Esophagus muscularis mucosa (tissue), 4 donors: Measurements from ENCODE around the gene GUCY2D. TPM values are rescaled to one million over a fixed set of nuclear protein-coding genes. Genes with fewer than 3 reads are reported as not detected.

Experiments used
- DNase-seq: peaks from one replicate; pipeline ENCODE4 v3.0.0-alpha.2; 2017; ENCODE audit errors: extremely low spot score
- H3K27ac ChIP-seq, 4 donors: fragments of 200-600 bp; sonication (generic); replicated peaks in 1 of 4; 1 replicate in 3 of 4; 2 replicates in 1 of 4; pipeline ENCODE4 v1.5.1; 2016 to 2019; ENCODE audit warnings: mild to moderate bottlenecking in 1 of 4
- H3K27me3 ChIP-seq, 4 donors: fragments of 200-600 bp; sonication (generic); one replicate each; pipeline versions ENCODE4 v1.5.1 to v1.6.0; 2016 to 2019
- H3K36me3 ChIP-seq, 4 donors: fragments of 200-600 bp; sonication (generic); one replicate each; pipeline ENCODE4 v1.5.1; 2016 to 2019
- H3K4me1 ChIP-seq, 4 donors: fragments of 200-600 bp; sonication (generic); one replicate each; pipeline ENCODE4 v1.5.1; 2016 to 2019
- H3K4me3 ChIP-seq, 4 donors: fragments of 200-600 bp; sonication (generic); 1 replicate in 2 of 4; 2 replicates in 2 of 4; pipeline ENCODE4 v1.5.1; 2016 to 2019; ENCODE audit warnings: mild to moderate bottlenecking in 4 of 4, moderate library complexity in 1 of 4
- H3K9me3 ChIP-seq, 4 donors: fragments of 200-600 bp; sonication (generic); 1 replicate in 3 of 4; 2 replicates in 1 of 4; pipeline ENCODE4 v1.5.1; 2016 to 2019
- EP300 ChIP-seq: sonication (generic); formaldehyde crosslinking; IDR thresholded peaks from one replicate; pipeline ENCODE4 v1.6.1; 2017; ENCODE audit warnings: antibody characterized with exemption
- POLR2A ChIP-seq: fragments of 450-650 bp; IDR thresholded peaks from one replicate; pipeline ENCODE4 v1.6.1; 2017; ENCODE audit warnings: antibody characterized with exemption, moderate library complexity, mild to moderate bottlenecking, low read depth
- POLR2AphosphoS5 ChIP-seq, 2 donors: sonication (generic); formaldehyde crosslinking; IDR thresholded peaks; one replicate each; pipeline ENCODE4 v1.6.1; 2017; ENCODE audit warnings: antibody characterized with exemption in 2 of 2
- WGBS: methylation state at CpG from one replicate; pipeline ENCODE4 v1.1.5; 2018; 5-methylcytosine and 5-hydroxymethylcytosine counted together
- intact Hi-C: fragments of 100-400 bp; cut with DNase I; formaldehyde crosslinking; loops from one replicate; pipeline ENCODE4 v1.15.1; 2023
- total RNA-seq, 4 donors: library from RNA; depleted of rRNA; stranded (reverse); fragments of >200 nt; gene quantifications; one replicate each; pipeline versions ENCODE4 v1.1.0 to v1.2.1, GENCODE V29; 2016
- TF ChIP-seq, protein P1 (sequence below), 3 experiments: fragments of 200-600 bp in 2 of 3; fragments of 450-650 bp in 1 of 3; sonication (generic) in 2 of 3; IDR thresholded peaks; one replicate each; pipeline ENCODE4 v1.5.1; 2017 to 2019; ENCODE audit warnings: antibody characterized with exemption in 3 of 3, mild to moderate bottlenecking in 2 of 3, moderate library complexity in 1 of 3

GUCY2D gene
- total RNA-seq, 4 donors from 2014 or later, result 1.1 TPM; not detected in 3

DNA sequence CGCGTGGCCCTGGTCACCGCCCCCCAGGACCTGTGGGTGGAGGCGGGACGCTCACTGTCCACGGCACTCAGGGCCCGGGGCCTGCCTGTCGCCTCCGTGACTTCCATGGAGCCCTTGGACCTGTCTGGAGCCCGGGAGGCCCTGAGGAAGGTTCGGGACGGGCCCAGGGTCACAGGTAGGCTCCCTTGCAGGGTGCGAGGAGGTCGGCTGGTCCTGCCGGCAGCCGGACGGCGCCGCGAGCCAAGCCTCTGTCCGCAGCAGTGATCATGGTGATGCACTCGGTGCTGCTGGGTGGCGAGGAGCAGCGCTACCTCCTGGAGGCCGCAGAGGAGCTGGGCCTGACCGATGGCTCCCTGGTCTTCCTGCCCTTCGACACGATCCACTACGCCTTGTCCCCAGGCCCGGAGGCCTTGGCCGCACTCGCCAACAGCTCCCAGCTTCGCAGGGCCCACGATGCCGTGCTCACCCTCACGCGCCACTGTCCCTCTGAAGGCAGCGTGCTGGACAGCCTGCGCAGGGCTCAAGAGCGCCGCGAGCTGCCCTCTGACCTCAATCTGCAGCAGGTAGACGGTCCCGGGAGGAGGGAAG lies 1.3 kb downstream of the GUCY2D start:
- 76% methylated on average over 29 of the region's 44 CpGs for WGBS
- no peak for DNase-seq
- H3K4me3 ChIP-seq, result peak overlapping the region; percentile 37 to 44 (median 40)

DNA sequence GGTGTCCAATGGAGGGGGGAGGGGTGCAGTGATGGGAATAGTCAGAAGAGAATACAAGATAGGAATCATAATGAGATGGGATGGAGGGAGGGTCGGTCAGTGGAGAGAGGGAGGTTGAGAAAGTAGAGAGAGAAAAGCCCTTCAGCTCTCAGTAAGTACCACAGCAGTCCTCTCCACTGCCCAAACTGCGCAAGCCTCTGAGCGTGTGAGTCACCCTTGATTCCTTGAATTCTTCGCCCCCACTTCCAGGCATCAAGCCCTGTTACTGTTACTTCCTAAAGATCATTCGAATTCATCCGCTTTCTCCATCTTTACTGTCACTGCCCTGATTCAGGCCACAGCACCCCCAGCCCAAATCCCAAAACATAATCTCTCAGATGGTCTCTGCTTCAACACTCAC lies 2.5 kb downstream of the GUCY2D start:
- H3K4me1 ChIP-seq, result peaks cover 12 to 20% (median 15%) of the 10 kb centered on the region in 4 donors

More for the DNA sequence above, 1.3 kb downstream of the GUCY2D start:
- TF ChIP-seq EP300, result no peak
- no peak for TF ChIP-seq POLR2AphosphoS5 (IDR thresholded peaks at IDR 0.05)
- TF ChIP-seq, protein P1, sequence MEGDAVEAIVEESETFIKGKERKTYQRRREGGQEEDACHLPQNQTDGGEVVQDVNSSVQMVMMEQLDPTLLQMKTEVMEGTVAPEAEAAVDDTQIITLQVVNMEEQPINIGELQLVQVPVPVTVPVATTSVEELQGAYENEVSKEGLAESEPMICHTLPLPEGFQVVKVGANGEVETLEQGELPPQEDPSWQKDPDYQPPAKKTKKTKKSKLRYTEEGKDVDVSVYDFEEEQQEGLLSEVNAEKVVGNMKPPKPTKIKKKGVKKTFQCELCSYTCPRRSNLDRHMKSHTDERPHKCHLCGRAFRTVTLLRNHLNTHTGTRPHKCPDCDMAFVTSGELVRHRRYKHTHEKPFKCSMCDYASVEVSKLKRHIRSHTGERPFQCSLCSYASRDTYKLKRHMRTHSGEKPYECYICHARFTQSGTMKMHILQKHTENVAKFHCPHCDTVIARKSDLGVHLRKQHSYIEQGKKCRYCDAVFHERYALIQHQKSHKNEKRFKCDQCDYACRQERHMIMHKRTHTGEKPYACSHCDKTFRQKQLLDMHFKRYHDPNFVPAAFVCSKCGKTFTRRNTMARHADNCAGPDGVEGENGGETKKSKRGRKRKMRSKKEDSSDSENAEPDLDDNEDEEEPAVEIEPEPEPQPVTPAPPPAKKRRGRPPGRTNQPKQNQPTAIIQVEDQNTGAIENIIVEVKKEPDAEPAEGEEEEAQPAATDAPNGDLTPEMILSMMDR (IDR thresholded peaks at IDR 0.05), result no peak
- no peak for TF ChIP-seq POLR2A
- no peaks in the 10 kb centered on the region for H3K9me3 ChIP-seq
- no peak overlapping the region for H3K27ac ChIP-seq
- intact Hi-C loops, result no loop called here
- peaks cover 12 to 20% (median 15%) of the 10 kb centered on the region in 4 donors for H3K4me1 ChIP-seq
- H3K27me3 ChIP-seq, result peaks cover 13 to 78% (median 21%) of the 10 kb centered on the region in 4 donors
- H3K36me3 ChIP-seq, result no peaks in the 10 kb centered on the region

DNA sequence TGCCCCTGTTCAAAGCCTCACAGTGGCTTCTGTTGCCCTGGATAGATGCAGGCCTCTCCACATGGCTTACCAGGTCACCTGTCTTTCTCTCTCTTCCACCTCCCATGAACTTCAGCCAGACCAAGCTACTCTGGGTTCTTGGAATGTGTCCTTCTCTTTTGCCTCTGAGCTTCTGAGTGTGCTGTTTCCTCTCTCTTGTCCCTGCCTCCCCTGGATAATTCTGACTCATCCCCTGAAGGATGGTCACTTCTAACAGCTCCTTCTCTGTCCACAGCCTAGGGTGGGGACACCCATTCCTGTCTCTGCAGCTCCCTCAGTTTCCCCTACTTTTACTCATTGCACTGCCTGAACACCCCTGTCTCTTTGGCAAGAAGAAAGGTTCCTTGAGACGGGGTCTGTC lies 2.9 kb downstream of the GUCY2D start:
- Histone ChIP-seq H3K27ac (no peak overlapping the region), H3K4me3 (no peak overlapping the region), H3K36me3 (no peaks in the 10 kb centered on the region), H3K27me3 (peaks cover 13 to 72% (median 21%) of the 10 kb centered on the region in 4 donors), H3K4me1 (peaks cover 12 to 20% (median 15%) of the 10 kb centered on the region in 4 donors), H3K9me3 (no peaks in the 10 kb centered on the region)
- TF ChIP-seq EP300 (no peak), POLR2AphosphoS5 (IDR thresholded peaks at IDR 0.05) (no peak), POLR2A (no peak)
- TF ChIP-seq, protein P1 (IDR thresholded peaks at IDR 0.05), result no peak
- intact Hi-C loops, result no loop called here
- 70% methylated on average over 1 of the region's 1 CpG for WGBS
- DNase-seq, result no peak

More for the DNA sequence above, 2.5 kb downstream of the GUCY2D start:
- TF ChIP-seq POLR2AphosphoS5 (IDR thresholded peaks at IDR 0.05), result no peak
- TF ChIP-seq POLR2A, result no peak
- TF ChIP-seq, protein P1 (IDR thresholded peaks at IDR 0.05), result no peak
- no peak for TF ChIP-seq EP300
- intact Hi-C loops, result no loop called here
- Histone ChIP-seq H3K27ac (no peak overlapping the region), H3K36me3 (no peaks in the 10 kb centered on the region), H3K4me3 (no peak overlapping the region), H3K27me3 (peaks cover 13 to 73% (median 21%) of the 10 kb centered on the region in 4 donors), H3K9me3 (no peaks in the 10 kb centered on the region)
- DNase-seq, result no peak
- WGBS, result 94% methylated on average over 6 of the region's 6 CpGs

DNA sequence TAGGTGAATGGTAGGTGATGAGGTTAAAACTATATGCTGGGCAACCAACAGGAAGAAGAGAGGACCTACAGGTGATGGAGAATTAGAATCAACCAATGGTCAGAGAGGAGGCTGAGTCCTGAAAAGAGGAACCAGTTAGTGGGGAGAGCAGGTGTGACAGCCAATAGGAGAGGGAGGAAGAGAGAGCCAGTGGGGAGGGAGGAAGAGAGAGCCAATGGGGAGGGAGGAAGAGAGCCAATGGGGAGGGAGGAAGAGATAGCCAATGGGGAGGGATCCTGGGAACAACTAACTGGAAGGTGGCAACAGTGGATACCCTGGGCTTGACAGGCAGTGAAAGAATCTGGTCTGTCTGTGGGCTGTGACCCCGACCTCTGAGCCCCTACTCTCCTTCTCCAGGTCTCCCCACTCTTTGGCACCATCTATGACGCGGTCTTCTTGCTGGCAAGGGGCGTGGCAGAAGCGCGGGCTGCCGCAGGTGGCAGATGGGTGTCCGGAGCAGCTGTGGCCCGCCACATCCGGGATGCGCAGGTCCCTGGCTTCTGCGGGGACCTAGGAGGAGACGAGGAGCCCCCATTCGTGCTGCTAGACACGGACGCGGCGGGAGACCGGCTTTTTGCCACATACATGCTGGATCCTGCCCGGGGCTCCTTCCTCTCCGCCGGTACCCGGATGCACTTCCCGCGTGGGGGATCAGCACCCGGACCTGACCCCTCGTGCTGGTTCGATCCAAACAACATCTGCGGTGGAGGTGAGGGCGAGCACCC lies 3.7 kb downstream of the GUCY2D start:
- Histone ChIP-seq H3K4me1 (peaks cover 12 to 20% (median 15%) of the 10 kb centered on the region in 4 donors), H3K4me3 (no peak overlapping the region), H3K36me3 (no peaks in the 10 kb centered on the region), H3K9me3 (no peaks in the 10 kb centered on the region), H3K27ac (no peak overlapping the region), H3K27me3 (peaks cover 13 to 64% (median 21%) of the 10 kb centered on the region in 4 donors)
- WGBS, result 93% methylated on average over 30 of the region's 30 CpGs
- no peak for DNase-seq
- TF ChIP-seq, protein P1 (IDR thresholded peaks at IDR 0.05), result no peak
- TF ChIP-seq EP300 (no peak), POLR2A (no peak), POLR2AphosphoS5 (IDR thresholded peaks at IDR 0.05) (no peak)
- intact Hi-C loops, result no loop called here
